ENCODE results near the gene VWA3A. TPM values are rescaled to one million over a fixed set of nuclear protein-coding genes. Genes with fewer than 3 reads are reported as not detected.

The VWA3A gene
- total and polyA plus RNA-seq, 2 of the 8 experiments (the other 6 are each of a cell fraction or from before 2014, with no cell fraction given): 0.05 TPM; not detected in 1

DNA sequence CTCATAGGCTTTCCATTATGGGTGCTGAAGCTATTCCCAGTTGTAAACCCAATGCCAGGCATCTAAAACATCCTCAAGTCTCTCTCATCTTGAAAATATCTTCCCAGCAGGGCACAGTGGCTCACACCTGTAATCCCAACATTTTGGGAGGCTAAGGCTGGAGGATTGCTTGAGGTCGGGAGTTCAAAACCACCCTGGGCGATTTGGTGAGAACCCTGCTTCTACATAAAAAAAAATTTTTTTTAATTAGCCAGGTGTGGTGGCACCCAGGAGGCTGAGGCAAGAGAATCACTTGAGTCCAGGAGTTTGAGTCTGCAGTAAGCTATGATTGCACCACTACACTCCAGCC lies 100.7 kb downstream of the VWA3A start:
- Histone ChIP-seq H3K27ac (ENCODE audit: low read depth, low read length) (no peak overlapping the region), H2AFZ (ENCODE audit: low read length) (no peak overlapping the region), H2BK20ac (ENCODE audit: low read length) (no peak overlapping the region), H4K91ac (replicated peaks; ENCODE audit: insufficient read length, low read length) (no peak overlapping the region), H3K36me3 (ENCODE audit: control insufficient read depth in 2 of 4, insufficient read depth in 4 of 4, low read length in 3 of 4) (no peaks in the 10 kb centered on the region), H4K8ac (ENCODE audit: extremely low read depth, insufficient read depth, low read length) (no peak overlapping the region), H3K4me2 (ENCODE audit: insufficient read depth in 1 of 2, low read depth in 2 of 2, low read length in 2 of 2) (no peak overlapping the region), H3K9ac (replicated peaks in 1 of 4; ENCODE audit: extremely low read depth in 1 of 4, low read depth in 3 of 4, low read length in 3 of 4) (no peak overlapping the region), H3K4me1 (replicated peaks in 1 of 4; ENCODE audit: control insufficient read depth in 3 of 4, insufficient read depth in 4 of 4, low read length in 3 of 4) (peaks cover 4 to 14% (median 10%) of the 10 kb centered on the region in 4 experiments; a peak in 6 of 7 replicates), H3K18ac (ENCODE audit: extremely low read depth, low read length) (no peak overlapping the region), H3K23ac (ENCODE audit: insufficient read length) (no peak overlapping the region), H2AK5ac (ENCODE audit: low read depth, low read length) (no peak overlapping the region), H2BK15ac (ENCODE audit: low read length) (no peak overlapping the region), H2BK5ac (ENCODE audit: low read depth, low read length) (no peak overlapping the region), H3K14ac (ENCODE audit: insufficient read length) (no peak overlapping the region), H3K56ac (replicated peaks; ENCODE audit: insufficient read length, low read depth, low read length) (no peak overlapping the region), H4K5ac (ENCODE audit: insufficient read length, low read depth, low read length) (no peak overlapping the region), H3K79me1 (ENCODE audit: low read depth, low read length) (no peaks in the 10 kb centered on the region), H3K79me2 (ENCODE audit: control insufficient read depth in 1 of 2, insufficient read depth in 2 of 2, low read length in 2 of 2) (no peaks in the 10 kb centered on the region), H3K9me3 (ENCODE audit: insufficient read depth in 2 of 2, low read depth in 1 of 2, low read length in 1 of 2) (no peaks in the 10 kb centered on the region), H2BK12ac (ENCODE audit: low read depth, low read length) (no peak overlapping the region), H3K27me3 (replicated peaks in 1 of 4; ENCODE audit: control insufficient read depth in 3 of 4, extremely low read depth in 1 of 4, insufficient read depth in 3 of 4, low read length in 3 of 4) (peaks cover 0 to 6% (median 2%) of the 10 kb centered on the region in 4 experiments; a peak in 4 of 7 replicates), H2BK120ac (replicated peaks; ENCODE audit: low read depth, low read length) (no peak overlapping the region), H3K4me3 (ENCODE audit: extremely low read depth in 1 of 4, insufficient read depth in 2 of 4, low read depth in 3 of 4, low read length in 4 of 4) (no peak overlapping the region), H3K4ac (replicated peaks; ENCODE audit: insufficient read length, low read depth, low read length) (no peak overlapping the region), H3K23me2 (ENCODE audit: low read depth, low read length) (peaks cover 8% of the 10 kb centered on the region), H4K20me1 (replicated peaks in 1 of 2; ENCODE audit: control insufficient read depth in 1 of 2, insufficient read depth in 2 of 2, low read length in 2 of 2) (no peaks in the 10 kb centered on the region)
- 92% methylated on average over 2 of the region's 2 CpGs; no CpG with 5 or more reads in 1 of the 2 experiments for WGBS, 2 experiments (ENCODE audit: extremely low coverage in 1 of 2, insufficient coverage in 1 of 2, insufficient read length in 1 of 2, insufficient replicate concordance in 2 of 2, low coverage in 1 of 2, low lambda C conversion rate in 2 of 2, missing lambda C conversion rate in 1 of 2)
- DNase-seq (ENCODE audit: low read depth in 1 of 2, low spot score in 2 of 2): no peak
- no peak for FAIRE-seq
- ChIA-PET CTCF (ENCODE audit: partially characterized antibody) (interaction anchor here (0.7 to 1.4 kb wide), 3 partner anchors 9 to 107 kb away, joined by 3 to 5 read pairs (median 3); no protein-coding TSS in a partner anchor), POLR2A (ENCODE audit: partially characterized antibody) (interaction anchor here (1.2 to 2.0 kb wide), 2 partner anchors 11 to 13 kb away, joined by 6 to 7 read pairs; partner anchors contain the start of gene EEF2K)
- TF ChIP-seq SIN3A (conservative IDR thresholded peaks at IDR 0.05 in 1 of 2, IDR thresholded peaks at IDR 0.05 in 1 of 2; ENCODE audit: low read depth in 1 of 2, low read length in 2 of 2): no peak
- TF ChIP-seq TBP (IDR thresholded peaks at IDR 0.05; ENCODE audit: low read depth, low read length): 0 out of 2 replicates have a peak, but pooled peaks have one; percentile 22
- TF ChIP-seq RBBP5 (IDR thresholded peaks at IDR 0.05; ENCODE audit: borderline replicate concordance, low read depth, low read length): no peak

Data from H1 (cell line).